ENCODE data around the gene HINFP.
"Not testable (repeated sequence)": the region's sequence is repeated elsewhere in the genome, so short reads cannot be mapped to it uniquely, and the experiment has no call there.

The HINFP gene

GRCh38 chr11:119100246-119100970 is 21.0 kb upstream of the HINFP start:
- DNase-seq, result peak; percentile 76

- DNase-seq, result peak; percentile 66
Observed at GRCh38 chr11:119100994-119101758, 20.2 kb upstream of the HINFP start.

DNA sequence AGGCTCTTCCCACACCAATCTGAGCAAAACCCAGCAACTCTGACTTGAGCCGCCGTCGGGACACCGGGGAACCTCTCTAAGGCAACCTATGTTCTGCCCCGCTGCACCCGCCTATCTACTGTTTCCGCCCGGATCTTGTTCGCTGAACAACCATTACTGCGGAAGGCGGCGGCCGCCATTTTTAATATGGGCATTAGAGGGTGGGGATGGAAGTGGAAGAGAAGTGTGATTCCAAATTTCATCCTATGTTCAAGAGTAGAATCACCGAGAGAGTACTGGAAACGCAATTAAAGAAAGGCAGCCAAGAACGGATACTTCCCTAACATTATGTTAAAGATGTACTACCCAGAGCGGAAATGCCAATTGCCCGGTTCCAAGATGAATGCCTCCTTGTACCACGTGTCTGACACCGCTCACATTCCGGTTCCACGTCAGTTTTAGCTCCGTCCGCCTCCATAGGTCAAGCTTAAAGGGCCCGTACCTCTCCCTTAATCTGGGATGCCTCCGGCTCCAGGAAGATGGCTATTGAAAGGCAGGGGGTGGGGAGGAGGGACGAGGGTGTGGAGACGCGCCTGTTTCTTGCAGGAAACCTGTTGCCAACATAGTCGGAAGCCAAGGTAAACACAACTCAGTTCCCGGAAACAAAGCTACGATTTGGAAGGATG is 19.5 kb upstream of the HINFP start, which contains the start of gene DPAGT1:
TSS of gene DPAGT1 (minus strand) at position 95 of the 665 bp plus-strand sequence. CDS start 198 bp downstream, outside the sequence.
- DNase-seq, result peak; percentile 97

DNA sequence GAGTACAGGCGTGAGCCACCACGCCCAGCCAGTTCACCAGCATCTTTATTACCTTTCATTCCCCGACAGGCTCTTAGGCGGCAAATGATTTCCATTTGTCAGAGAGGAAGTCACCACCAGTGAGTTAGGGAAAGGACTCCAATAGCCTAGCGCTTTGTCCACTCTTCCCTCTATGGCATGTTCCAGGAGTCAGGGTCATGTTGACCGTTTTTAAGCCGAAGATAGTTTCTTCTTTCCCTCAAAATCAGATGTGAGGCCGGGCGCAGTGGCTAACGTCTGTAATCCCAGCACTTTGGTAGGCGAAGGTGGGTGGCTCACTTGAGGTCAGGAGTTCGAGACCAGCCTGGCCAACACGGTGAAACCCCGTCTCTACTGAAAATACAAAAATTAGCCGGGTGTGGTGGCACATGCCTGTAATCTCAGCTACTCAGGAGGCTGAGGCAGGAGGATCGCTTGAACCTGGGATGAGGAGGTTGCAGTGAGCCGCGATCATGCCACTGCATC is 18.2 kb upstream of the HINFP start:
- not testable (repeated sequence) for DNase-seq

- peak; percentile 61 for DNase-seq
Observed at GRCh38 chr11:119103793-119104192, 17.6 kb upstream of the HINFP start.

- DNase-seq, result peak; percentile 98
Observed at GRCh38 chr11:119106564-119107537, 14.5 kb upstream of the HINFP start, which contains the start of gene C2CD2L. C2CD2L (plus strand) TSS chr11:119107344; CDS start chr11:119107742, 398 bp downstream.

DNA sequence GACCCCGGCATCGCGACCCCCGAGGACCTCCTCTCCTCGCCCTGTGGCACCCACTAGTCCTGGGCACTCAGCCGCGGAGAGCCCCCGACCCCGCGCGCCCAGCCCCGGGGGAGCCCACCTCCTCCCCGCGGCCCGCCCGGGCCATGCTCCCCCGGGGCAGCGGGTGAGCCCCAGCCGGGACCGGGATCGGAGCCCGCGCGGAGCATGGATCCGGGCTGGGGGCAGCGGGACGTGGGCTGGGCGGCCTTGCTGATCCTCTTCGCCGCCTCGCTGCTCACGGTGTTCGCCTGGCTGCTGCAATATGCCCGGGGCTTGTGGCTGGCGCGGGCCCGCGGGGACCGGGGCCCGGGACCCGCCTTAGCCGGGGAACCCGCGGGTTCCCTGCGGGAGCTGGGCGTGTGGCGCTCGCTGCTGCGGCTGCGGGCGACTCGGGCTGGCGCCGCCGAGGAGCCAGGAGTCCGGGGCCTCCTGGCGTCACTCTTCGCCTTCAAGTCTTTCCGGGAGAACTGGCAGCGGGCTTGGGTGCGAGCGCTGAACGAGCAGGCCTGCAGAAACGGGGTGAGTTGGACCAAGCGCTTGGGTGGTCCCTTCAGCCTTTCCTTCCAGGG is 13.7 kb upstream of the HINFP start:
- peak; percentile 46 for DNase-seq

DNA sequence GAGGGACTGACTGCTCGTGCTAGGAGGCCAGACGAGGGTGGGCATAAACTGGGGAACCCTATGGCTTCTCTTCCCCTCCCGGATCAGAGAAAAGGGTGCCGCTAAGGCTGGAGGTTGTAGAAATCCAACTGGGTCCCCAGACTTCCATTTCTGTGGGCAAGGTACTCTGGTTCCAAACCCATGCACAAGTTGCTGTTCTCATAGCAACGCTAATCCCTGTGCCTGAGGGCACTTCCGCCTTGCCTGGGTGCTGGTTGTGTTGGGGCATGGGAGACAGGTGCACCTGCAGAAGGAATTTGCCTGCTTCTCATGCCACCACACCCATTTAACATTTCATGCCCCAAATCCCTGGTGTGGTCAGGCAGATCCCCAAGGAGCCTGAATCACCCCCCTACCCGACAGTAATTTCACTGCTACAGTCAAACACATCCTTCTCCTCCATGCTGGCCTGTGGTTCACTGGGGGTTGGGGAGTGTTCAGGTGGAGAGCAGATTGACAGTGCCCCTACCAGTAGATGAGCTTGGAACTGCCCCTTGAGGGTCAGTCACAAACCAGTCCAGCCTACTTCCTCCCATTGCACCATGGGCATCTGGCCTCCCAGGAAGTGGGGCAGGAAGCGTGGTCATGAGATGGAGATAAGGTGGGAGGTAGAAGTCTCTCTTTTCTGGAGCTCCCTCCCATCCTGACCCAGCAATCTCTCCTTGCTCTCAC is 13.1 kb upstream of the HINFP start:
- DNase-seq, result peak; percentile 68

GRCh38 chr11:119108857-119109221 is 12.5 kb upstream of the HINFP start:
- no peak for DNase-seq

GRCh38 chr11:119109843-119110242 is 11.5 kb upstream of the HINFP start:
- DNase-seq, result no peak

- no peak for DNase-seq
Observed at GRCh38 chr11:119110439-119110838, 10.9 kb upstream of the HINFP start.

- DNase-seq, result no peak
Observed at GRCh38 chr11:119111361-119111925, 9.9 kb upstream of the HINFP start.

- no peak for DNase-seq
Observed at GRCh38 chr11:119112314-119113020, 8.9 kb upstream of the HINFP start.

- no peak for DNase-seq
Observed at GRCh38 chr11:119113716-119114115, 7.7 kb upstream of the HINFP start.

GRCh38 chr11:119114351-119114750 is 7.0 kb upstream of the HINFP start:
- no peak for DNase-seq

DNA sequence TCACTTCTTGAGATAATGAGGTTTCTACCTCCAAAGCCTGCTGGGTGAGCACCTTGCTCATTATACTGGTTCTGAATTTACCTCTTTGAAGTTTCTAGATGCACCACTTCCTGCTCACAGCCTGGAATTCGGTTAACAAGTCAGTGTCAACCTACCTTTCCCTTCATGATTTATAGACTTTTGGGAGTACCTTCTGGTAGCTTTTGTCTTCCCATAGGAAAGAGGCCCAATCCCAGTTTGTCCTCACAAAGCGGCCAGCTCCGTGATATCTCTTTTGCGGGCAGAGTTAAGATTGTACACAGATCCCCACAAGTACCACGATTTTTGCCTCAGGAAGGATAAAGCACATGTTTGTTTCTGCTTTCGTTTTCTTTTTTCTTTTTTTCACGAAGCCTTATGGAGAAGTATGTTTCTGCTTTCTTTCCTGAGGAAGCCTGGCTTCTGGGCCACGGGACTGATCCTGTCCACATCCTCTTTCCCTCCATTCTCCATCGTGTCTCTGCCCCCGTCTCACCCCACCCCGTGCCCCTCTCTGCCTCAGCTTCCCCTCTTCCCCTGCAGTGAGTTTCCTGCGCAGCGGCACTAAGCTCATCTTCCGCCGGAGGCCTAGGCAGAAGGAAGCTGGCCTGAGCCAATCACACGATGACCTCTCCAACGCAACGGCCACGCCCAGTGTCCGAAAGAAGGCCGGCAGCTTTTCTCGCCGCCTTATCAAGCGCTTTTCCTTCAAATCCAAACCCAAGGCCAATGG is 5.7 kb upstream of the HINFP start:
- no peak for DNase-seq

DNA sequence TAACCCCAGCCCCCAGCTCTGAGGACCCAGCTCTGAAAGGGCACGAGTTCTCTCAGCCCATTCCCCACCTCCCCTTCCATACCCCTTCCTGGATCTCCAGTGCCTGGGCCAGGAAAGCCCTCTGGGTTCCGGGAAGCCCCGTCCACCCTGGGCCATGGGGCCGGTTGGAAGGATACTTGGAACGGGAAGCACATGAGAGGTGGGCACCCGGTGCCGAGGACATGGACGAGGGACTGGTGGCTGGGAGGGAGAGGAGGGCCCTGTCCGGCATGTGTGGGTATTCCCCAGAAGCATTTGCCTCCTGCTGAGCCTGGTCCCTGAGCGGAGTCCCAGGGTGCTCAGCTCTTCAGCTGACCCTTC is 5.2 kb upstream of the HINFP start:
- no peak for DNase-seq

DNA sequence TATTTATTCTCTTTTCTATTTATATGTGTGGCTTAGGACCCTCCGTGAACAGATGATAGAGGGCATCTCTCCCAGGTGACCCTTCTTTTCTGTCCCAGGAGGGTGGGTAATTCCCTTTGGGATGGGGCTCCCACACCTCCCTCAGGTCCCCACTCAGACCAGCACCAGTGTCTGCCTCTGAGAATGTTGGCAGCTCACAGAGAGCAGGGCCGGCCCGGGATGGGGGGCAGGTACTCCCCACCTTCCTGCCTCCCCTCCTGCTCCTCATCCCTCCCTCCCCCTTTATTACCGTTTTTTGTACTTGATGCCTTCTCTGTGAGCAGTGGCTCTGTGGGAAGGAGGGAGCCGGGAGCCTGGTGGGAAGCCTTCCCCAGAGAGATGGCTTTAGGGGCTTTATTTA is 4.8 kb upstream of the HINFP start:
- no peak for DNase-seq

- DNase-seq, result no peak
Observed at GRCh38 chr11:119117004-119117706, 4.2 kb upstream of the HINFP start.

Data from hematopoietic multipotent progenitor cell treated with erythropoietin and hydrocortisone succinate and interleukin-3 and kit ligand, for 4 days (in vitro differentiated cells).